ENCODE measurements around the gene ZNF234. TPM values are rescaled to one million over a fixed set of nuclear protein-coding genes. Genes with fewer than 3 reads are reported as not detected.

The ZNF234 gene
- polyA plus RNA-seq, 1 of the 3 experiments (the other 2 are of a cell fraction), result 3.1 TPM

- Histone ChIP-seq H3K27me3 (ENCODE audit: insufficient read depth) (no peaks in the 10 kb centered on the region), H4K20me1 (ENCODE audit: insufficient read depth) (no peaks in the 10 kb centered on the region), H3K4me2 (peak within 1 kb of the TSS; percentile 81), H3K4me1 (ENCODE audit: control insufficient read depth in 1 of 2, insufficient read depth in 2 of 2, low read depth in 1 of 2, low read length in 1 of 2) (no peaks in the 10 kb centered on the region; a peak in 2 of 4 replicates), H3K9ac (peak within 1 kb of the TSS; percentile 73), H3K4me3 (ENCODE audit: low read depth in 2 of 2, low read length in 1 of 2) (peak within 1 kb of the TSS; percentile 87 to 93), H2AFZ (ENCODE audit: low read depth) (peak within 1 kb of the TSS; percentile 92), H3K9me3 (no peaks in the 10 kb centered on the region), H3K79me2 (ENCODE audit: insufficient read depth) (peaks cover 29% of the 10 kb centered on the region), H3F3A (replicated peaks; ENCODE audit: insufficient read depth) (no peaks in the 10 kb centered on the region), H3K36me3 (replicated peaks in 1 of 2; ENCODE audit: control insufficient read depth in 1 of 2, insufficient read depth in 2 of 2, low read length in 1 of 2) (peaks cover 23 to 26% of the 10 kb centered on the region in 2 experiments), H3K9me2 (no peaks in the 10 kb centered on the region), H3K27ac (ENCODE audit: low read depth in 2 of 2, low read length in 1 of 2) (peak within 1 kb of the TSS; percentile 59 to 85; a peak in 3 of 4 replicates)
- under 1% methylated on average over 33 of the region's 50 CpGs for WGBS (ENCODE audit: low lambda C conversion rate)
- CTCF ChIA-PET, result interaction anchor here (0.6 to 1.0 kb wide), 2 partner anchors 348 to 477 kb away, joined by 3 read pairs; no protein-coding TSS in a partner anchor
- POLR2A ChIA-PET, result interaction anchor here (1.5 kb wide), 1 partner anchor 19 kb away, joined by 3 read pairs; the partner anchor contains the start of gene ZNF225
- DNase-seq, result peak; percentile 87
- no peak for TF ChIP-seq TCF12 (IDR thresholded peaks at IDR 0.05)
- peak; percentile 85 for TF ChIP-seq GABPA (IDR thresholded peaks at IDR 0.05; ENCODE audit: low read depth)
- TF ChIP-seq NFIC (IDR thresholded peaks at IDR 0.05; ENCODE audit: borderline replicate concordance), result peak; percentile 61
- no peak for TF ChIP-seq JUND (IDR thresholded peaks at IDR 0.05)
- TF ChIP-seq, protein P1, sequence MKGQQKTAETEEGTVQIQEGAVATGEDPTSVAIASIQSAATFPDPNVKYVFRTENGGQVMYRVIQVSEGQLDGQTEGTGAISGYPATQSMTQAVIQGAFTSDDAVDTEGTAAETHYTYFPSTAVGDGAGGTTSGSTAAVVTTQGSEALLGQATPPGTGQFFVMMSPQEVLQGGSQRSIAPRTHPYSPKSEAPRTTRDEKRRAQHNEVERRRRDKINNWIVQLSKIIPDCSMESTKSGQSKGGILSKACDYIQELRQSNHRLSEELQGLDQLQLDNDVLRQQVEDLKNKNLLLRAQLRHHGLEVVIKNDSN (IDR thresholded peaks at IDR 0.05; ENCODE audit: borderline replicate concordance, low read depth), result no peak
- TF ChIP-seq USF2 (IDR thresholded peaks at IDR 0.05; ENCODE audit: borderline replicate concordance, low read depth, low read length), result no peak
- TF ChIP-seq ELF1 (IDR thresholded peaks at IDR 0.05), result peak; percentile 92
- TF ChIP-seq, protein P2, sequence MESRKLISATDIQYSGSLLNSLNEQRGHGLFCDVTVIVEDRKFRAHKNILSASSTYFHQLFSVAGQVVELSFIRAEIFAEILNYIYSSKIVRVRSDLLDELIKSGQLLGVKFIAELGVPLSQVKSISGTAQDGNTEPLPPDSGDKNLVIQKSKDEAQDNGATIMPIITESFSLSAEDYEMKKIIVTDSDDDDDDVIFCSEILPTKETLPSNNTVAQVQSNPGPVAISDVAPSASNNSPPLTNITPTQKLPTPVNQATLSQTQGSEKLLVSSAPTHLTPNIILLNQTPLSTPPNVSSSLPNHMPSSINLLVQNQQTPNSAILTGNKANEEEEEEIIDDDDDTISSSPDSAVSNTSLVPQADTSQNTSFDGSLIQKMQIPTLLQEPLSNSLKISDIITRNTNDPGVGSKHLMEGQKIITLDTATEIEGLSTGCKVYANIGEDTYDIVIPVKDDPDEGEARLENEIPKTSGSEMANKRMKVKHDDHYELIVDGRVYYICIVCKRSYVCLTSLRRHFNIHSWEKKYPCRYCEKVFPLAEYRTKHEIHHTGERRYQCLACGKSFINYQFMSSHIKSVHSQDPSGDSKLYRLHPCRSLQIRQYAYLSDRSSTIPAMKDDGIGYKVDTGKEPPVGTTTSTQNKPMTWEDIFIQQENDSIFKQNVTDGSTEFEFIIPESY (IDR thresholded peaks at IDR 0.05; ENCODE audit: borderline replicate concordance, low read depth), result peak; percentile 87
- TF ChIP-seq NRF1 (IDR thresholded peaks at IDR 0.05; ENCODE audit: low read depth, low read length), result peak; percentile 30; the same call in 1 of the 2 replicates
- TF ChIP-seq FOSL2 (IDR thresholded peaks at IDR 0.05; ENCODE audit: borderline replicate concordance, low read depth), result no peak
- peak; percentile 88; the same call in 1 of the 2 replicates for TF ChIP-seq POLR2AphosphoS5 (IDR thresholded peaks at IDR 0.05; ENCODE audit: low read depth, low read length)
- no peak for TF ChIP-seq RAD21 (IDR thresholded peaks at IDR 0.05; ENCODE audit: low read length)
- TF ChIP-seq, protein P3, sequence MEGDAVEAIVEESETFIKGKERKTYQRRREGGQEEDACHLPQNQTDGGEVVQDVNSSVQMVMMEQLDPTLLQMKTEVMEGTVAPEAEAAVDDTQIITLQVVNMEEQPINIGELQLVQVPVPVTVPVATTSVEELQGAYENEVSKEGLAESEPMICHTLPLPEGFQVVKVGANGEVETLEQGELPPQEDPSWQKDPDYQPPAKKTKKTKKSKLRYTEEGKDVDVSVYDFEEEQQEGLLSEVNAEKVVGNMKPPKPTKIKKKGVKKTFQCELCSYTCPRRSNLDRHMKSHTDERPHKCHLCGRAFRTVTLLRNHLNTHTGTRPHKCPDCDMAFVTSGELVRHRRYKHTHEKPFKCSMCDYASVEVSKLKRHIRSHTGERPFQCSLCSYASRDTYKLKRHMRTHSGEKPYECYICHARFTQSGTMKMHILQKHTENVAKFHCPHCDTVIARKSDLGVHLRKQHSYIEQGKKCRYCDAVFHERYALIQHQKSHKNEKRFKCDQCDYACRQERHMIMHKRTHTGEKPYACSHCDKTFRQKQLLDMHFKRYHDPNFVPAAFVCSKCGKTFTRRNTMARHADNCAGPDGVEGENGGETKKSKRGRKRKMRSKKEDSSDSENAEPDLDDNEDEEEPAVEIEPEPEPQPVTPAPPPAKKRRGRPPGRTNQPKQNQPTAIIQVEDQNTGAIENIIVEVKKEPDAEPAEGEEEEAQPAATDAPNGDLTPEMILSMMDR (IDR thresholded peaks at IDR 0.05), result no peak
- TF ChIP-seq RCOR1 (IDR thresholded peaks at IDR 0.05; ENCODE audit: low read length), result no peak
- TF ChIP-seq EZH2phosphoT487 (IDR thresholded peaks at IDR 0.05; ENCODE audit: borderline replicate concordance, low read depth), result no peak
- no peak for TF ChIP-seq MEF2A (IDR thresholded peaks at IDR 0.05; ENCODE audit: borderline replicate concordance, low read depth)
- peak; percentile 63; the same call in 1 of the 2 replicates for TF ChIP-seq SIN3A (IDR thresholded peaks at IDR 0.05; ENCODE audit: borderline replicate concordance, low read depth, low read length)
- 0 out of 2 replicates have a peak, but pooled peaks have one; percentile 37 for TF ChIP-seq FOXJ3 (CRISPR knock-in tag; IDR thresholded peaks at IDR 0.05)
- TF ChIP-seq GATA2 (CRISPR knock-in tag; IDR thresholded peaks at IDR 0.05), result no peak
- TF ChIP-seq TEAD4 (IDR thresholded peaks at IDR 0.05; ENCODE audit: borderline replicate concordance, insufficient read depth), result no peak
- TF ChIP-seq, protein P4, sequence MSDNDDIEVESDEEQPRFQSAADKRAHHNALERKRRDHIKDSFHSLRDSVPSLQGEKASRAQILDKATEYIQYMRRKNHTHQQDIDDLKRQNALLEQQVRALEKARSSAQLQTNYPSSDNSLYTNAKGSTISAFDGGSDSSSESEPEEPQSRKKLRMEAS (IDR thresholded peaks at IDR 0.05; ENCODE audit: low read depth), result peak; percentile 26; the same call in 1 of the 2 replicates
- TF ChIP-seq RFX5 (IDR thresholded peaks at IDR 0.05; ENCODE audit: low read length), result no peak
- TF ChIP-seq FOXM1 (IDR thresholded peaks at IDR 0.05; ENCODE audit: low read depth), result no peak
- TF ChIP-seq RXRA (IDR thresholded peaks at IDR 0.05; ENCODE audit: borderline replicate concordance, low read depth), result no peak
- peak; percentile 96 for TF ChIP-seq CHD2 (IDR thresholded peaks at IDR 0.05; ENCODE audit: low read length, partially characterized antibody)
- TF ChIP-seq TAF1 (IDR thresholded peaks at IDR 0.05; ENCODE audit: borderline replicate concordance, low read depth, low read length), result peak; percentile 72; the same call in 1 of the 2 replicates
- TF ChIP-seq, protein P5, sequence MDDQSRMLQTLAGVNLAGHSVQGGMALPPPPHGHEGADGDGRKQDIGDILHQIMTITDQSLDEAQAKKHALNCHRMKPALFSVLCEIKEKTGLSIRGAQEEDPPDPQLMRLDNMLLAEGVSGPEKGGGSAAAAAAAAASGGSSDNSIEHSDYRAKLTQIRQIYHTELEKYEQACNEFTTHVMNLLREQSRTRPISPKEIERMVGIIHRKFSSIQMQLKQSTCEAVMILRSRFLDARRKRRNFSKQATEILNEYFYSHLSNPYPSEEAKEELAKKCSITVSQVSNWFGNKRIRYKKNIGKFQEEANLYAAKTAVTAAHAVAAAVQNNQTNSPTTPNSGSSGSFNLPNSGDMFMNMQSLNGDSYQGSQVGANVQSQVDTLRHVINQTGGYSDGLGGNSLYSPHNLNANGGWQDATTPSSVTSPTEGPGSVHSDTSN (IDR thresholded peaks at IDR 0.05), result no peak
These were observed 47.2 kb upstream of the ZNF234 start, which contains the start of gene ZNF224 for GRCh38 chr19:44093931-44094765. TSS of gene ZNF224 (plus strand) at chr19:44094361. CDS start at chr19:44097874, 3,513 bp downstream.
